ENCODE results near the gene RUNX2.
A peak's percentile ranks its signal among the peaks of the same experiment; 100 is the strongest.

The RUNX2 gene

GRCh38 chr6:45351667-45352066 is 23.5 kb downstream of the RUNX2 start:
- no peak for DNase-seq (ENCODE audit: low spot score)

- DNase-seq (ENCODE audit: low spot score): no peak
These were observed 25.5 kb downstream of the RUNX2 start for GRCh38 chr6:45353654-45354053.

- DNase-seq (ENCODE audit: low spot score): no peak
These were observed 36.3 kb downstream of the RUNX2 start for GRCh38 chr6:45364466-45364865.

GRCh38 chr6:45365036-45365435 is 36.9 kb downstream of the RUNX2 start:
- no peak for DNase-seq (ENCODE audit: low spot score)

- no peak for DNase-seq (ENCODE audit: low spot score)
These were observed 38.4 kb downstream of the RUNX2 start for GRCh38 chr6:45366534-45366933.

- no peak for DNase-seq (ENCODE audit: low spot score)
These were observed 39.9 kb downstream of the RUNX2 start for GRCh38 chr6:45367999-45368398.

- DNase-seq (ENCODE audit: low spot score): no peak
These were observed 41.7 kb downstream of the RUNX2 start for GRCh38 chr6:45369870-45370269.

GRCh38 chr6:45371924-45372573 is 43.9 kb downstream of the RUNX2 start:
- no peak for DNase-seq (ENCODE audit: low spot score)

- DNase-seq (ENCODE audit: low spot score): no peak
These were observed 47.3 kb downstream of the RUNX2 start for GRCh38 chr6:45375449-45375848.

- DNase-seq (ENCODE audit: low spot score): no peak
These were observed 48.3 kb downstream of the RUNX2 start for GRCh38 chr6:45376310-45377042.

GRCh38 chr6:45377043-45377553 is 49.0 kb downstream of the RUNX2 start:
- no peak for DNase-seq (ENCODE audit: low spot score)

- peak; percentile 93 for DNase-seq (ENCODE audit: low spot score)
These were observed 49.6 kb downstream of the RUNX2 start, which contains the start of gene SUPT3H for GRCh38 chr6:45377554-45378333. SUPT3H (minus strand) TSS chr6:45377934.

GRCh38 chr6:45378334-45378926 is 50.3 kb downstream of the RUNX2 start:
- DNase-seq (ENCODE audit: low spot score): peak; percentile 67

- DNase-seq (ENCODE audit: low spot score): no peak
These were observed 54.3 kb downstream of the RUNX2 start for GRCh38 chr6:45382391-45382790.

GRCh38 chr6:45386501-45386900 is 58.4 kb downstream of the RUNX2 start:
- DNase-seq (ENCODE audit: low spot score): no peak

GRCh38 chr6:45387236-45387635 is 59.1 kb downstream of the RUNX2 start:
- DNase-seq (ENCODE audit: low spot score): no peak

GRCh38 chr6:45388328-45388727 is 60.2 kb downstream of the RUNX2 start:
- no peak for DNase-seq (ENCODE audit: low spot score)

- no peak for DNase-seq (ENCODE audit: low spot score)
These were observed 66.5 kb downstream of the RUNX2 start for GRCh38 chr6:45394586-45395095.

GRCh38 chr6:45398075-45398813 is 70.1 kb downstream of the RUNX2 start:
- no peak for DNase-seq (ENCODE audit: low spot score)

GRCh38 chr6:45400021-45400420 is 71.9 kb downstream of the RUNX2 start:
- no peak for DNase-seq (ENCODE audit: low spot score)

- DNase-seq (ENCODE audit: low spot score): no peak
These were observed 83.8 kb downstream of the RUNX2 start for GRCh38 chr6:45411959-45412358.

Data from Ammon's horn (tissue), 1 donor.